H1 (cell line): ENCODE data around the gene SNRPB. TPM values are rescaled to one million over a fixed set of nuclear protein-coding genes. Genes with fewer than 3 reads are reported as not detected.

Experiments
- E2F6 ChIP-seq: IDR thresholded peaks from 2 replicates; pipeline ENCODE4 v1.6.1; 2012; ENCODE audit warnings: inconsistent platforms
- polyA plus RNA-seq, 7 experiments: library from polyadenylated mRNA; depleted of rRNA in 3 of 7; stranded (reverse) in 5 of 7; unstranded in 2 of 7; fragments of >200 nt in 5 of 7; fragments of 200-250 nt in 2 of 7; gene quantifications; 1 replicate in 5 of 7; 2 replicates in 1 of 7; 4 replicates in 1 of 7; pipeline versions ENCODE4 v1.2.1 to v1.2.3, GENCODE V29; 2011 to 2013; ENCODE audit warnings: missing spikeins in 2 of 7, mixed read lengths in 2 of 7
- total RNA-seq: library from RNA; stranded (reverse); fragmentation: NEBNext Ultra II Directional; extraction: Animal tissue kit (Norgen Biotek cat#: 25700); gene quantifications from 2 replicates; pipeline ENCODE4 v1.2.1, GENCODE V29; 2021

The SNRPB gene
- total and polyA plus RNA-seq, 2 of the 8 experiments (the other 6 are each of a cell fraction or from before 2014, with no cell fraction given): 507 to 589 TPM

GRCh38 chr20:2509794-2510193 lies 39.2 kb upstream of the SNRPB start (continued):
- TF ChIP-seq E2F6: no peak
